NCI-H748 treated with DMSO at 0.1 percent for 48 hours (cell line): ENCODE results near the gene VWDE.
"Not testable (repeated sequence)": the region's sequence is repeated elsewhere in the genome, so short reads cannot be mapped to it uniquely, and the experiment has no call there.

Source experiments
- DNase-seq: peaks from one replicate; lab custom pipeline; 2025; lab: John Stamatoyannopoulos, UW

The VWDE gene

DNA sequence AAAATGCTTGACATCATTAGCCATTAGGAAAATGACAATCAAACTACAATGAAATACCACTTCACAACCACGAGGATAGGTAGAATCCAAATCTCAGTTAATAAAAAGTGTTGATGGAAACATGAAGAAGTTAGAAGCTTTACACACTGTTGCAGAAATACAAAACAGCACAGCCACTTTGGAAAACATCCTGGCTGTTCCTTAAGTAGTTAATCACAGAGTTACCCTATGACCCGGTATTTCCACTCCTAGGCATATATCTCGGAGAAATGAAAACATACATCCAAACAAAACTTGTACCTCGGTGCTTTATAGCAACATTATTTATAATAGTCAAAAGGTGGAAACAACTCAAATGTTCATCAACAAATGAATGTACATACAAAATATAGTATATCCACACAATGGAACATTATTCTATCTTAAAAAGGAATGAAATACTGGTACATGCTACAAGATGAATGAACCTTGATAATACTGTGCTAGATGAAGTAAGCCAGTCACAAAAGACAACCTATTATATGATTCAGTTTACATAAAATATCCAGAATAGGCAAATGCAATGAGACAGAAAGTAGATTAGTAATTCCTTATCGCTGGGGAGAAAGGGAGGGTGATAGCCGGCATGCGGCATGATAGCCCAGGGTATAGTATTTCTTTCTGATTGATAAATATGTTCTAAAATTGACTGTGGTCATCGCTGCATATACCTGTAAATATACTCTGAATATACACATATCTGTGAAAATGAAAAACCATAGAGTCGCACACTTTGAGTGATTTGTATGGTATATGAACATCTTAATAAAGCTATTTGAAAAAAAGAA, 1.9 kb downstream of the VWDE start:
- no peak for DNase-seq

DNA sequence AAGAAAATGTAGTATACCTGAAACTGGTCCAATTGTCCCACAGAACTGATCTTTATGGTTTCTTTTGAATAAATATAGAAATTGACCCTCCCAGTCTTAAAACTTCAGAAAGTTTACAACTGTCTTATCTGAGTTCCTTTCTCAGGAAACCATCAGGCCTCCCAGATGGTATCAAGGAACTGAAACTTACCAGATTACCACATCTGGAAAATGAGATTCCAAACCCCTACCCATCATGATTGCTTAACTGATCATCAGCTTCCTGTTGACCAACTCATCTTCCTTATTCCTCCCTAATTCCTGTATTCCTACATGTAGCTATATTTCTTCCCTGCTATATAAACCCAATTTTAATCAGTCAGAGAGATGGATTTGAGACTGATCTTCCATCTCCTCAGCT, 5.5 kb downstream of the VWDE start:
- DNase-seq = no peak

DNA sequence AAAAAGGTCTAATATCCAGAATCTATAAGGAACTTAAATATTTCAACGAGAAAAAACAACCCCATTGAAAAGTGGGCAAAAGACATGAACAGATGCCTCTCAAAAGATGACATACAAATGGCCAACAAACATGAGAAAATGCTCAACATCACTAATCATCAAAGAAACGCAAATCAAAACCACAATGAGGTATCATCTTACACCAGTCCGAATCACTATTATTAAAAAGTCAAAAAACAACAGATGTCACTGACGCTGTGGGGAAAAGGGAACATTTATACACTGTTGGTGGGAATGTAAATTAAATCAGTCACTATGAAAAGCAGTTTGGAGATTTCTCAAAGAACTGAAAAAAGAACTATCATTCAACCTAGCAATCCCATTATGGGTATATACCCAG, 6.0 kb downstream of the VWDE start:
- DNase-seq = no peak

DNA sequence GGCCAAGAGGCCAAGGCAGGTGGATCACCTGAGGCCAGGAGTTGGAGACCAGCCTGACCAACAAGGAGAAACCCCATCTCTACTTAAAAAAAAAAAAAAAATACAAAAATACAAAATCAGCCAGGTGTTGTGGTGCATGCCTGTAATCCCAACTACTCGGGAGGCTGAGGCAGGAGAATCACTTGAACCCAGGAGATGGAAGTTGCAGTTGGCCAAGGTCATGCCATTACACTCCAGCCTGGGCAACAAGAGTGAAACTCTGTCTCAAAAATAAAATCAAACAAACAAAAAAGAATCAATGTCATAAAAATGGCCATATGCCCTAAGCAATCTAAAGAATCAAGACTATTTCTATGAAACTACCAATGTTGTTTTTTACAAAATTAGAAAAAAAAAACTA, 7.0 kb downstream of the VWDE start:
- not testable (repeated sequence) for DNase-seq

DNA sequence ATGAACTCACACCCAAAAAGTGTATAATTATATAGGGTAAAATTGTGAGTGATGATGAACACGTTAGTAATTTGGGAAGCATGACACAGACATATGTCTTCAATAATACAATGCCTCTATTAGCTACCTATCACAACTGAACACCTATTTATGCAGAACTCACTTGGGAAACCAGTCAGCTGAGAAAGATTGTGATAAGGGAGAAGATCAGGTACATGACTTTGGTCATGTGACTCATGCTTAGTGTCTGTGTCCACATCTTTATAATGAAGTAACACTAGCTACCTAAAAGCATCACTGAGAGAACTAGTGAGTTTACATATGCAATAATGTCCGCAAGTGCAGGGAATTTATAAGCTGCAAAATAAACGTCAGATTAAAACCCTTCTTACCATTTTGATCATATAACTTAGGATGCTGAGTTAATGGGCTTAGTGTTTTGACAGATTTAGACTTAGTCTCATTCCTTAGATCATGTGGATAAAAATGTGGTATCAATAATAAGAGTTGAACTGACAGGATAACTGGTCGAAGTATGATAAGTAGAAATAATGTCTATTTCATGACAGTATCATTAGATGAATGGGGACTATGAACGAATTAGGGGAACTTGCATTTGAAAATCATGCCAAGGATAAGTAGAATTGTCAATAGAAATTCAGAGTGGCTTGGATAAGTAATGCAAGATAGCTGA, 11.6 kb downstream of the VWDE start:
- no peak for DNase-seq

DNA sequence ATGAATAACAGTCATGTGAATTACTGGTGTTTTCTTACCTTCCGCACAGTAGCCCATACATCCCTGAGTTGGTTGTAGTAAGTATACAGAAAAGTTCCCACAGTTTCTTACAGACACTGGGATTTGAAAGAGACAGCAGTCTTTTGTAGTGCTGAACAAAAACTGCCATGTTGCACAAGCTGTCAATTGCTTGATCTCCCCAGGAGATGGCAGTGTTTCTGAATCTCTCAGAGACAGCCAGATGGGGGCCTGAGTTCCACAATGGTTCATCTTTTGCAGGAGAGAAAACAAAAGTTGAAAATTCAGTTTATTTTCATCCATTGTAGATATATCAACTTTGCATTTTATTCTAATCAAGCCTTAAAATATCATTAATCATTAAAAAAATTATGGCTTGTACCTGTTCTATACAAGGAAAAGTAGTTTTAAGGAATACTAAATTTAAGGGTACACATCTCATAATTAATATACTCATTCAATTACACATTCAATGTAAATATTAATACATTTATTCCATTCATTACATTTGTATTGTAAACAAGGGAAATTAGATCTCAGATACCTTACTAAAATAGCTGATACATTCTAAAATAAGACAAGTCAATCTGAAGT, 14.5 kb downstream of the VWDE start:
- peak; percentile 41 for DNase-seq

DNA sequence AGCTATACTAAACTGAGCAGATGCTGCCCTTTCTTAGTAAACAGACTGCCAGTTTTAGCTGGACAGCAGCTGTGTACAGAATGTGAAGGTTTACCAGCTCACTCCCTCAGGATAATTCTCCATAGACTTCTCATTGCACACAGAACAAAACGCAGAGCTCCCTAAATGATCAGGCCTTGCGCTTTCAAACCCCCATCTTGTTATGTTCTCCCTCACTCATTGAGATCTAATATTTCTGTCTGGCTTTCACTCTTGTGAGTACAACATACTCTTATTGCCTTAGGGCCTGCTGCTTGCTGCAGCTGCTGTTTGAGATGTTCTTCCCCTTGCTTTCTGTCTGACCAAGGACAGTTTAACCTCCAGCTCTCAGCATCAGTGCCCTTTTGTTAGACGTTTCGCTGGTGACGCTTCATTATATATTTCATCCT, 17.3 kb downstream of the VWDE start:
- DNase-seq = no peak

DNA sequence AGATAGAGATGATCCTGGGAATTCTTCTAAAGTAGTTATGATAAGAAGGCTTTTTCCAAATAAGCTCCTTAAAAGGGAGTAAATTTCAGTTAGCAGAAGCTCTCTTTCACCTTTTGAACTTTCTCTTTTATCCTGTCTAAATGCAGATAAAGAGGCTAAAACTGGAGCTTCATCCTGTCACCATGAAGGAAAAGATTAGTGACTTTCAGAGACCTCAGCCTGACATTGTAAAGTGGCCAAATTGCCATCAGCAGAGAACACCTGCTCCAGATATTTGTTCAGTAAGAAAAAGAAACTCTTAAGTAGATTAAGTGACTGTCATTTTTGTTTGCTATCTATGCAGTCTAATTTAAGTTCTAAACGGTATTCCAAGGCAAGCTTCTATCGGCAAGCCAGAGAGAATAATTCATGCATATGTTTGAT, 18.3 kb downstream of the VWDE start:
- DNase-seq = no peak

DNA sequence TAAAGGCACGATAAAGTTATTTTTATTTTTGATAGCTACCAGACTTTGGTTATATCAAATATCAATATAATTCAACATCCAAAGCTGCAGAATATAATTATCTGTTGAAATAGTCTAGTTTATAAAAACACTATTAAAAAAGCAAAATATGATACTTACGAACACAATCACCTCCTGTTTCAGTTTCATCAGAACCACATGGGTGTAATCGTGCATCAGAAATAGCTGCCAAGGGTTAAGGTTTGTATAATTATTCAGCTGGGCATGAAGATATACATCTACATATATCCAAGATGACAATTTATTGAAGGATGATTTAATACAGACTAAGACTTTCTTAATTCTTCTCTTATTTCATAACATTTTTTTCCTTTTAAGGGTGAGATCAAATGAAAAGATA, 20.3 kb downstream of the VWDE start:
- no peak for DNase-seq

DNA sequence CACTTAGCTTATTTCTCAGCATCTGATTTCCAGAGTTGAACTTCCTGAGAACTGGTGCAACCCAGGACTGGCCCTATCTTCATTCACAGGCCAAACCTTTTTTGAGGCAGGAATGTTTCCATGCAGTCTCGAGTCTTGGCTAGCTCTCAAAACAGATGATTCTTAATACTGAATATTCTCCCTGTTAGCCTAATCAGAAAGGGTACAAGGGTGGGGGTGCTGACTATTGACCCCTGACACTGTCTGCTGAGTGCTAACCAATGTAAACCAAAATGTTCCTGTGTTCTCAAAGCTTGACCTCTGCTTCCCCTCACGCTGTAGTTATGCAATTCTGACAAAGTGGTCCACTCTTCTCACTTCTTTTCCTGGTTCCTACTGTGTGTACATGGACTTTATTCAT, 25.3 kb downstream of the VWDE start:
- no peak for DNase-seq

DNA sequence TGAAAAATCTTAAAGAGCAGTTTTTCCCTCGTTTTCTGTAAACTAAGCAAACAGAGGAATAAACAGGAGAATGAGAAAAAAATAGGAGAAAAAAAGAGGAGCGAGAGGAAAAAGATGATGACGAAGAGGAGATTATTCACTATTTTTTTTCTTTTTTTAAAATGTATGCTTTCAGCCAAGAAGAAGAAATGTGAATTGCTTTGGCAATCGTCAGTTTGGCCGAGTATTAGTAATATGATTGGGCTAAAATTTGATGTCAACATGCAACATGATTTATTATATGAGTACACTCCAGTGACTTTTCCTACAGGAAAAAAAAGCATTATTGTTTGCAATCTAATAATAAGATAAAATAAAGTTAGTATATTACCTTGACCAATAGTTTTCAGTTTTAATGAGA, 26.3 kb downstream of the VWDE start:
- DNase-seq = no peak

DNA sequence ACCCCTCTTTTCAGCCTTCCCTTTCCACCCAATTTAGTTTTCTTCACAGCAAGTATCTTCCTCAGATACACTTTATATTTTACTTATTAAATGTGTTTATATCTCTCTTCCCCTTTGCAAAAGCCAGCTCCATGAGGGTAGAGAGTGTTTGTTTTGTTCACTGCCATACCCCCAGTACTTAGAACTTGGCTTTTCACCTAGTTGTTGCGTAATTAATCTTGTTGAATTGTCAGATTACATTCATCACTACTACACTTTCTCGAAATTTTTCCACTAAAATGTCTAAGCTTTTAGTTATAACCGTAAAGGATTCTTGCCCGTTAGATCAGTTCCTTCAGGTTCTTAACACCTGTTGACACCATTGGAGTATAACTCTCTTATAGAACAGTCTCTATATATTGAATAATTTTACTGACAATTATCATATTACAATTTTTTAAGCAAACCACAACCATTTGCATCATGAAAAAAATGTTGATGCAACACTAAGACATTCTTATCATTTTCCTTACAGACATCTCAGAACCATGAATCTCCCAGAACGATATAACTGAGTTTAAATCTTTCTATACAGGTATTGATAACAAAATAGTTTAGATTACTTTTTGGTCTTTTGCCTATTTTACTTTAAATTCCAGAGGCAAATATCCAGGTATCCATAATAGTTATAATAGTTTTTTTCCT, 29.9 kb downstream of the VWDE start:
- no peak for DNase-seq

DNA sequence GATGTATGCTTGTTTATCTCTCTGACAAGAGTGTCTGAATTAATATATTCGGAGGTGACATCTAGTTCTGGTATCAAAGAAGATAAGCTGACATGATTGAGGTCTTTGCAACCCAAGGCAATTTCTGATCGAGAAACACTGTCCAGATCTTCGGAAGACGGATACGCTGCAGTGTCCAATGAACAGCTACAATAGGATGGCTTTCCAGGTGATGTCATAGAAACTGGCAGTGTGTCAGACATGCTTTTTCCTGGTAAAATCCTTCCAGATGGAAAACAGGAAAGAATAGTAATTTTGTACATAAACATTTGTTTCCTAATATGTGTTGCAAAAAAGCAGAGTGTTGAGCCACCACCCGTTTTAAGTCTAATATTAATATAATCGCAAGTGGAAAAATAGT, 33.4 kb downstream of the VWDE start:
- no peak for DNase-seq

DNA sequence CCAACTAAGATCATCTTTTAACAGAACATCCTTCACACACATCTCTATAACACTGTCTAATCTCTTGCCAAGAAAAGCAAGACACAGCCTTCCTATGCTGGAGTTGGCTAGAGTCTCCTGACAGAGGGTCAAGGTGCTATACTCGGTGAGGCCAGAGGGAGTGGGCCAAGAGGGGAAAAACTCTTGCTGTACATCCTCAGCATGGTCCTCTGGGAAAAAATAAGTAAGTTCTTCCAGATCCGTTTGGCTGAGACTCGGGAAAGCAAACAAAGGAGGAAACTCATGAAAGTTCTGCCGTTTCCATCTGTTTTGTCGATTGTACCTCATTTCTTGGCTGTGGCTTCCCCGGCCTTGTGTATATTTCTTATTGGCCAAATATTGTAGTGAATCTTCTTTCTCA, 33.9 kb downstream of the VWDE start:
- no peak for DNase-seq

DNA sequence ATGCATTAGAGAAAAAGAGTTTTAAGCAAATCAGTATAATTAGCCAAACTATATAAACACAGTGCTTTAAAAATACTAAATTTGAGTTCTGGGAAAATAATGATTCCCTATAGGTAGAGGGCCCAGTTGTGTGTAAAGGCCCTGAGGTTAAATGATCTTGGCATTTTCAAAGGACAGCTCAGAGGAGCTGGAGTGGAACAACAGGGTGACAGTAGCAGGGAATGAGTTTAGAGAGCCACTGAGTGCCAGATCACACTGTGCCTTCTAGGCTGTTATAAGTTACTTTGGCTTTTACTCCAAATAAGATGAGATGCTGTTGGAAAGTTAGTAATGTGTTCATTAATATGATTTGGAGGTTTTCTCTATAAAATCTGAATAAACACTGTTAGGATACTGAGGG, 34.6 kb downstream of the VWDE start:
- no peak for DNase-seq

DNA sequence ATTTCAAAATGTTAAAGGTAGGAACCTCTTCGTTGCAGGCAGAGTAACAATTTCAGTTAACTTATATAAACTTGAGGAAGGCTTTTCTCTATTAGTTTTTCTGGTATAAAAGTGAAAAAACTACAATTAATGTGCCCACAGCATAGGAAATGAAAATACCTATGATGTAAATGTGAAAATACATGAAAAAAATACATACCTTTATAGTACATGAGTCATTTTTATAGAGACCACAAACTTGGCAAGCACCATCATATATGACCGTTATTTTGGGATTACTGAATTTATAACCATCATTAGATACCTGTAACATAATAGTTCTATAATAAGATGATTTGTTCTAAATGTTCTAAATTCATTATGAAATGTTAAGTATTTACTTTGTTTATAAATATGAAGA, 42.7 kb downstream of the VWDE start:
- no peak for DNase-seq

DNA sequence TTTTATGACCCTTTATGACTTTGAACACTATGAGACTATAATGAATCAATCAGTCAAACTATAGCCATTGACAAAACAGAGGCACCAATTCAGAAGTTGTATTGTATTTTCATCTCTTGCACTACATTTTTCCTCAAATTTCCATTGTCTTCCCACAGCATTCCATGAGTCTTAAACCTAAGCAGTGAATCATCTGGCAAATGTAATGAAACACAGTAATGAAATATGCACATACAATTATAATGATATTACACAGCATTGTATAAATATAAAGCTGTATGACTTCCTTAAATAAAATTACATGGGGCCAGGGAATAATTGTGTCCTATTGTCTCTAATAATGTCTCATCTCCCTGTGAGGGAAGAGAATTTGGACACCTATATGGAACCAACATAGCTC, 45.0 kb downstream of the VWDE start:
- no peak for DNase-seq

DNA sequence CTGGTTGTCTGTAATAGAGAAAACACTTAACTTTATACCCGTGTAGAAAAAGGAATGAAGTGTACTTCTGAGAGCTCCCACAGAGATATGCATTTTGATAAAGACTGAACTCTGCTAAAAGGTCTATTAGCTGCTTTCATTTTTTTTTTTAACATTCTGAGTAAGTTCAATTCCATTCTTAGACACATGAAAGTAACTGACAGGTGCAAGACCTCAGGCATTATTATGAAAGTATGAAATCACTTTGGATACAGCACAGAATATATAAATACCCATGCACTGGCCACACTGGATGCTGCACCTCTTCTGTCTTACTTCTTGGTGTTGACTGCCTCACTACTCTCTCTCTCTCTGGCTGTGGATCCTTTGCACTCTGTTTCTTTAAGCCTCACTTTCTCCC, 46.2 kb downstream of the VWDE start:
- DNase-seq = no peak

DNA sequence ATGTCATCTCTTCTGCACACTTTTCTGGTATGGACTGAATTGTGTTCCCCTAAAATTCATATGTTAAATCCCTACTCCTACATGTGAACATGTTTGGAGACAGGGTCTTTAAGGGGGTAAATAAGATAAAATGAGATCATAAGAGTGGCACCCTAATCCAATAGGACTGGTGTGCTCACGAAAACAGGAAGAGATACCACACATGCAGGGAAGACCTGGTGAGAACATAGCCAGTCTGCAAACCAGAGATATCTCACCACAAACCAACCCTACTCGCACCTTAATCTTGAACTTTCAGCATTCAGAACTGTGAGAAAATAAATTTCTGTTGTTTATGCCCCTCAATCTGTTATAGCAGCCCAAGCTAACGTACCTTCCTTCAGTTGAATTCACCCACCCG, 51.8 kb downstream of the VWDE start:
- DNase-seq = no peak

DNA sequence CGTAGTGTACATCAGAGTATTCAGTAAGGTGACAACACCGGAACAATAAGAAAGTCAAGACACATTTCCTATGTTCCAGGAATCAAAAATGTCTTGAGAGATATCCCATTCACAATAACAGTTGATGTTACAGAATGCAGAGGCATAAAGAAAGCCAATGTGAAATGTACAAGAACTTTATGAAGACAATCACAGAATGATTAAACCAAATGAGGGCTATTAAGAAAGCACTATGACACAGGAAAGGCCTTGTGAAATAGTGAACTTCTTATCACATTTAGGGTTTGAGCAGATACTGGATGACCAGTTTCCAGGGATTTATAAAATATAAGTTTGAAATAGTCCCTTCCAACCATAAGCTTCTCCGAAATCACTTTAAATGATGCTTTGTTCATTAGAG, 52.7 kb downstream of the VWDE start:
- DNase-seq = no peak

DNA sequence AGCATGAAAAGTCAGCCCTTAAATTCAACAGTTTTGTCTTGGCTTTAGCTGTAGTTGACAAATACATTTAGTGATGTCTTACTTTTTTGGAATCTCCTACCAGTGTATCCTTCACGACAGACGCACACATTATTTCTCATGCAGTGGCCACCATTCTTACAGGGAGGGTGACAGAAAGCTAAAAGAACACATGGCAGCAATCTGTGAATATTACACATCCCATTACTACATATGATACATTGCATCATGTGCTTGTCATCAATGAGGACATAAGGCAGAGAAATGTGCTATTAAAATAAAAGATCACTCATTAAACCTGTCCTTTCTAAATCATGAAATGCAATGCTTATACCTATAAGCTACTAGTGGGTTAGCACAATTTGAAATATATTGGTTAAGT, 66.6 kb downstream of the VWDE start:
- DNase-seq = no peak

DNA sequence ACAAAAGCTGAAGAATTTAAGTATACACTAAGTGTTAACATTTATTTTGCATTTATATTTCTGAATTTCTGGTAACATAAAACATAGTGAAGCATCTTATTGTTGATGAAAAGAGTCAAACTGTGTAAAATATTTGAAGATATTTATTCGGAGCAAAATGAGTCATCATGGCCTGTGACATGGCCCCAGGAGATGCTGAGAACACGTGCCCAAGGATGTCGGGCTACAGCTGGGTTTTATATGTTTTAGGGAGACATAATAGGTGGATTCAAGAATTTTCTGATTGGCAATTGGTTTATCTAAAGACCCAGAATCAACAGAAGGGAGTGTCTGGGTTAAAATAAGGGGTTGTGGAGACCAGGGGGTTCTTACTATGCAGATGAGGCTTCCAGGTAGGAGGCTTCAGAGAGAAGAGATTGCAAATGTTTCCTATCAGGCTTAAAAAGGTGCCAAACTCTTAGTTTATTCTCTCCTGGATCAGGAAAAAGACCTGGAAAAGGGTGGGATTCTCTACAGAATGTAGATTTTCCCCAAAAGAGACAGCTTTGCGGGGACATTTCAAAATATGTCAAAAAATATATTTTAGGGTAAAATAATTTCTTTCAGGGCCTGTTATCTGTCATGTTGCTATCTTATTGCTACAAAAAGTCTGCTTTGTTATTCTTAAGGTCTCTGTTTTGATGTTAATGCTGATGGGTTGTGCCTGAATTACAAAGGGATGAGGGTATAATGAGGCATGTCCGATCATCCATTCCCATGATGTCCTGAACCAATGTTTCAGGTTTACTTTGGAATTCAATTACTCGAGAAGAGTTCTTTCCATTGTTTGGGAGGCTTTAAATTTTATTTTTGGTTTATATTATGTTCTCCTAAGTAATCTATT, 74.5 kb downstream of the VWDE start:
- no peak for DNase-seq
